ENCODE measurements around the gene P4HA2.
"Not testable (repeated sequence)": the region's sequence is repeated elsewhere in the genome, so short reads cannot be mapped to it uniquely, and the experiment has no call there.

The P4HA2 gene

GRCh38 chr5:132150565-132150964 is 77.1 kb downstream of the P4HA2 start:
- DNase-seq (ENCODE audit: low read depth in 2 of 2, low spot score in 1 of 2) = no peak

- DNase-seq (ENCODE audit: low read depth in 2 of 2, low spot score in 1 of 2) = no peak
Measured at GRCh38 chr5:132147663-132148062, 80.0 kb downstream of the P4HA2 start.

- not testable (repeated sequence) for DNase-seq (ENCODE audit: low read depth in 2 of 2, low spot score in 1 of 2)
Measured at GRCh38 chr5:132145326-132145725, 82.3 kb downstream of the P4HA2 start.

GRCh38 chr5:132143148-132143547 is 84.5 kb downstream of the P4HA2 start:
- no peak for DNase-seq (ENCODE audit: low read depth in 2 of 2, low spot score in 1 of 2)

- no peak for DNase-seq (ENCODE audit: low read depth in 2 of 2, low spot score in 1 of 2)
Measured at GRCh38 chr5:132142459-132142858, 85.2 kb downstream of the P4HA2 start.

Measured in stimulated activated CD8-positive, alpha-beta memory T cell treated with anti-CD3 and anti-CD28 coated beads, Interleukin-4, amount 100 ng/mL, for 4 hours (primary cell).